HEK293 (cell line): ENCODE results near the gene IFI30.
A peak's percentile ranks its signal among the peaks of the same experiment; 100 is the strongest.

Experiments
- CTCF ChIA-PET: fragments of 350-600 bp; formaldehyde crosslinking; extraction: SDS; loops from one replicate; lab custom pipeline; 2021; ENCODE audit warnings: antibody characterized with exemption; lab: Yijun Ruan, JAX
- POLR2A ChIA-PET: fragments of 300-600 bp; formaldehyde crosslinking; extraction: SDS; loops from one replicate; lab custom pipeline; 2020; ENCODE audit warnings: antibody characterized with exemption, inconsistent platforms; lab: Yijun Ruan, JAX
- H3K27ac ChIP-seq: fragments of 200-500 bp; sonication (Bioruptor generic); 2 replicates; pipeline ENCODE4 v1.5.1; 2014; ENCODE audit warnings: low read depth, low read length, control low read depth, inconsistent platforms; ENCODE audit errors: extremely low read depth
- H3K36me3 ChIP-seq, 2 experiments: fragments of 200-500 bp in 1 of 2; sonication (Bioruptor generic) in 1 of 2; 1 replicate in 1 of 2; 2 replicates in 1 of 2; pipeline ENCODE4 v1.5.1; 2014 to 2017; ENCODE audit warnings: inconsistent platforms in 2 of 2, low read length in 2 of 2; ENCODE audit not compliant: control insufficient read depth in 2 of 2, insufficient read depth in 1 of 2
- H3K4me1 ChIP-seq: fragments of 200-500 bp; sonication (Bioruptor generic); 2 replicates; pipeline ENCODE4 v1.5.1; 2014; ENCODE audit warnings: mild to moderate bottlenecking, low read length, inconsistent platforms; ENCODE audit not compliant: control insufficient read depth, insufficient read depth
- H3K4me3 ChIP-seq: 2 replicates; pipeline ENCODE4 v1.5.1; 2011; ENCODE audit warnings: low read depth, mild to moderate bottlenecking, control low read depth, low read length, moderate library complexity
- H3K9me3 ChIP-seq: fragments of 200-500 bp; sonication (Bioruptor generic); 2 replicates; pipeline ENCODE4 v1.5.1; 2014; ENCODE audit warnings: low read depth, low read length, inconsistent platforms; ENCODE audit not compliant: control insufficient read depth, insufficient read depth
- SALL2 ChIP-seq: fragments of 450-650 bp; formaldehyde crosslinking; IDR thresholded peaks from 2 replicates; pipeline ENCODE4 v1.5.0; 2017; ENCODE audit warnings: missing biosample characterization, mild to moderate bottlenecking, missing genetic modification characterization, borderline replicate concordance
- SP2 ChIP-seq: fragments of 450-650 bp; formaldehyde crosslinking; IDR thresholded peaks from 2 replicates; pipeline ENCODE4 v1.5.1; 2016; ENCODE audit warnings: missing biosample characterization, missing genetic modification characterization
- SP3 ChIP-seq: fragments of 450-650 bp; formaldehyde crosslinking; IDR thresholded peaks from 2 replicates; pipeline ENCODE4 v1.5.1; 2016; ENCODE audit warnings: missing biosample characterization, missing genetic modification characterization
- WT1 ChIP-seq: fragments of 450-650 bp; formaldehyde crosslinking; IDR thresholded peaks from 2 replicates; pipeline ENCODE4 v1.5.1; 2016; ENCODE audit warnings: missing biosample characterization, missing genetic modification characterization
- ZBTB8A ChIP-seq: fragments of 450-650 bp; formaldehyde crosslinking; IDR thresholded peaks from 2 replicates; pipeline ENCODE4 v1.5.1; 2016; ENCODE audit warnings: missing biosample characterization, missing genetic modification characterization
- ZNF335 ChIP-seq: fragments of 450-650 bp; formaldehyde crosslinking; conservative IDR thresholded peaks from 2 replicates; pipeline ENCODE4 v1.5.1; 2016; ENCODE audit warnings: missing biosample characterization, missing genetic modification characterization
- ZNF366 ChIP-seq: fragments of 450-650 bp; formaldehyde crosslinking; conservative IDR thresholded peaks from 2 replicates; pipeline ENCODE4 v1.5.1; 2016; ENCODE audit warnings: missing biosample characterization, missing genetic modification characterization
- ZNF521 ChIP-seq: fragments of 450-650 bp; formaldehyde crosslinking; IDR thresholded peaks from 2 replicates; pipeline ENCODE4 v1.5.1; 2017; ENCODE audit warnings: missing biosample characterization, mild to moderate bottlenecking, missing genetic modification characterization
- ZNF558 ChIP-seq: fragments of 450-650 bp; formaldehyde crosslinking; IDR thresholded peaks from 2 replicates; pipeline ENCODE4 v1.5.1; 2016; ENCODE audit warnings: missing biosample characterization, missing genetic modification characterization
- ZNF585B ChIP-seq: fragments of 450-650 bp; formaldehyde crosslinking; IDR thresholded peaks from 2 replicates; pipeline ENCODE4 v1.5.1; 2016; ENCODE audit warnings: missing biosample characterization, missing genetic modification characterization
- ZNF600 ChIP-seq: fragments of 450-650 bp; formaldehyde crosslinking; IDR thresholded peaks from 2 replicates; pipeline ENCODE4 v1.5.1; 2016; ENCODE audit warnings: missing biosample characterization, missing genetic modification characterization
- ZNF626 ChIP-seq: fragments of 450-650 bp; sonication (Bioruptor Pico); formaldehyde crosslinking; IDR thresholded peaks from 2 replicates; pipeline ENCODE4 v1.5.1; 2018; ENCODE audit warnings: missing biosample characterization, missing genetic modification characterization, inconsistent platforms
- ZNF654 ChIP-seq: fragments of 450-650 bp; formaldehyde crosslinking; IDR thresholded peaks from 2 replicates; pipeline ENCODE4 v1.5.1; 2016; ENCODE audit warnings: low read depth, missing biosample characterization, missing genetic modification characterization
- TF ChIP-seq, protein P1 (sequence below): fragments of 450-650 bp; formaldehyde crosslinking; IDR thresholded peaks from 2 replicates; pipeline ENCODE4 v1.5.1; 2016; ENCODE audit warnings: missing biosample characterization, missing genetic modification characterization
- TF ChIP-seq, protein P2 (sequence below): fragments of 450-650 bp; formaldehyde crosslinking; IDR thresholded peaks from 2 replicates; pipeline ENCODE4 v1.5.1; 2016; ENCODE audit warnings: missing biosample characterization, missing genetic modification characterization
- TF ChIP-seq, protein P3 (sequence below): fragments of 450-650 bp; formaldehyde crosslinking; IDR thresholded peaks from 2 replicates; pipeline ENCODE4 v1.5.1; 2016; ENCODE audit warnings: missing biosample characterization, missing genetic modification characterization
- TF ChIP-seq, protein P4 (sequence below): fragments of 450-650 bp; formaldehyde crosslinking; IDR thresholded peaks from 2 replicates; pipeline ENCODE4 v1.5.1; 2016; ENCODE audit warnings: missing biosample characterization, missing genetic modification characterization

The IFI30 gene

DNA sequence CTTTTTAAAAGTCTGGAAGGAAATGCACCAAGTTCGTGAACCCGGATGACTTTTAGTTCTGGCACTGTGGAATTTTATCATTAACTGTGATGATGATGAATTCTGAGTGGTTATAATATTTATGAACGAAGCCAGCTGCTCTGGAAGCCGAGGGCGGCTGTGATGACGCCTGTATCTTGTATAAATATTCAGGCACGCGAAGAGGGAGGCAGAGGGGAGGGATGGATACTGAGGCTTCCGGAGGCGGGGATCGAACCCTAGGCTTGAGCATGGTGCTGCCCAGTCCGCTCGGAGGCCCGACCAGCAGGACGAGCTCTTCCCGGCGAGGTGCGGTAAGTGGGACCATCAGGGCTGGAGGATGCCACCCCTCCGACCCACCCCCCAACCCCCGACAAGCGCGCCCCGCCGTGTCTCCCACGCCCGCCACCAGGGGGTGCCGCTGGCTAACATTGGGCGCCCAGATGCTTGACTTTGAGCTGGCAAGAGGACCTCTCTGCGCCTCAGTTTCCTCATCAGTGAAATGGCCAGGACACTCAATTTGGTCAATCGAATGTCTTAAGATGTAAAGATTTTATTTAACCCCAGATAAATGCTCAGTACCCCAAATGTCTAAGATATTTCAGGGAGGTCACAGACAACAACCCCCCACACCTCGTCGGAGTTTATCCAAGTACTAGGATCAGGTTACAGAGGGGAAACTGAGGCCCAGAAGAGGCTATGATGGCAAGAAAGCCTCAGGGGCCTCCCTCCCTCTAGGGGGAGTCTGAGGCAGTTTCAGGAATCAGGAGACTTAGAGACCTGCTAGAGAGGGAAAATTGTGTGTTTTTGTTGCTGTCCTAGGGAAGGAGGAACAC lies 34.7 kb downstream of the IFI30 start:
- TF ChIP-seq SP3 (tag by site-specific recombination), result 0 out of 2 replicates have a peak, but pooled peaks have one; percentile 23
- TF ChIP-seq, protein P1, sequence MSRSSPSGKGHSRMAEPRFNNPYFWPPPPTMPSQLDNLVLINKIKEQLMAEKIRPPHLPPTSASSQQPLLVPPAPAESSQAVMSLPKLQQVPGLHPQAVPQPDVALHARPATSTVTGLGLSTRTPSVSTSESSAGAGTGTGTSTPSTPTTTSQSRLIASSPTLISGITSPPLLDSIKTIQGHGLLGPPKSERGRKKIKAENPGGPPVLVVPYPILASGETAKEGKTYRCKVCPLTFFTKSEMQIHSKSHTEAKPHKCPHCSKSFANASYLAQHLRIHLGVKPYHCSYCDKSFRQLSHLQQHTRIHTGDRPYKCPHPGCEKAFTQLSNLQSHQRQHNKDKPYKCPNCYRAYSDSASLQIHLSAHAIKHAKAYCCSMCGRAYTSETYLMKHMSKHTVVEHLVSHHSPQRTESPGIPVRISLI (tag by site-specific recombination), result no peak
- TF ChIP-seq, protein P2, sequence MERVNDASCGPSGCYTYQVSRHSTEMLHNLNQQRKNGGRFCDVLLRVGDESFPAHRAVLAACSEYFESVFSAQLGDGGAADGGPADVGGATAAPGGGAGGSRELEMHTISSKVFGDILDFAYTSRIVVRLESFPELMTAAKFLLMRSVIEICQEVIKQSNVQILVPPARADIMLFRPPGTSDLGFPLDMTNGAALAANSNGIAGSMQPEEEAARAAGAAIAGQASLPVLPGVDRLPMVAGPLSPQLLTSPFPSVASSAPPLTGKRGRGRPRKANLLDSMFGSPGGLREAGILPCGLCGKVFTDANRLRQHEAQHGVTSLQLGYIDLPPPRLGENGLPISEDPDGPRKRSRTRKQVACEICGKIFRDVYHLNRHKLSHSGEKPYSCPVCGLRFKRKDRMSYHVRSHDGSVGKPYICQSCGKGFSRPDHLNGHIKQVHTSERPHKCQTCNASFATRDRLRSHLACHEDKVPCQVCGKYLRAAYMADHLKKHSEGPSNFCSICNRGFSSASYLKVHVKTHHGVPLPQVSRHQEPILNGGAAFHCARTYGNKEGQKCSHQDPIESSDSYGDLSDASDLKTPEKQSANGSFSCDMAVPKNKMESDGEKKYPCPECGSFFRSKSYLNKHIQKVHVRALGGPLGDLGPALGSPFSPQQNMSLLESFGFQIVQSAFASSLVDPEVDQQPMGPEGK (tag by site-specific recombination), result peak; percentile 46; the same call in 1 of the 2 replicates
- no peak for TF ChIP-seq ZNF585B (tag by site-specific recombination)
- peak; percentile 89 for TF ChIP-seq ZNF335 (tag by site-specific recombination)
- TF ChIP-seq SALL2 (tag by site-specific recombination), result no peak
- 0 out of 2 replicates have a peak, but pooled peaks have one; percentile 18 for TF ChIP-seq ZBTB8A (tag by site-specific recombination)
- peak; percentile 58; the same call in 1 of the 2 replicates for TF ChIP-seq ZNF600 (tag by site-specific recombination)
- no peak for TF ChIP-seq ZNF558
- no peak for TF ChIP-seq ZNF521 (tag by site-specific recombination)
- TF ChIP-seq SP2, result peak; percentile 64
- no peak for TF ChIP-seq ZNF626 (tag by site-specific recombination)
- TF ChIP-seq, protein P3, sequence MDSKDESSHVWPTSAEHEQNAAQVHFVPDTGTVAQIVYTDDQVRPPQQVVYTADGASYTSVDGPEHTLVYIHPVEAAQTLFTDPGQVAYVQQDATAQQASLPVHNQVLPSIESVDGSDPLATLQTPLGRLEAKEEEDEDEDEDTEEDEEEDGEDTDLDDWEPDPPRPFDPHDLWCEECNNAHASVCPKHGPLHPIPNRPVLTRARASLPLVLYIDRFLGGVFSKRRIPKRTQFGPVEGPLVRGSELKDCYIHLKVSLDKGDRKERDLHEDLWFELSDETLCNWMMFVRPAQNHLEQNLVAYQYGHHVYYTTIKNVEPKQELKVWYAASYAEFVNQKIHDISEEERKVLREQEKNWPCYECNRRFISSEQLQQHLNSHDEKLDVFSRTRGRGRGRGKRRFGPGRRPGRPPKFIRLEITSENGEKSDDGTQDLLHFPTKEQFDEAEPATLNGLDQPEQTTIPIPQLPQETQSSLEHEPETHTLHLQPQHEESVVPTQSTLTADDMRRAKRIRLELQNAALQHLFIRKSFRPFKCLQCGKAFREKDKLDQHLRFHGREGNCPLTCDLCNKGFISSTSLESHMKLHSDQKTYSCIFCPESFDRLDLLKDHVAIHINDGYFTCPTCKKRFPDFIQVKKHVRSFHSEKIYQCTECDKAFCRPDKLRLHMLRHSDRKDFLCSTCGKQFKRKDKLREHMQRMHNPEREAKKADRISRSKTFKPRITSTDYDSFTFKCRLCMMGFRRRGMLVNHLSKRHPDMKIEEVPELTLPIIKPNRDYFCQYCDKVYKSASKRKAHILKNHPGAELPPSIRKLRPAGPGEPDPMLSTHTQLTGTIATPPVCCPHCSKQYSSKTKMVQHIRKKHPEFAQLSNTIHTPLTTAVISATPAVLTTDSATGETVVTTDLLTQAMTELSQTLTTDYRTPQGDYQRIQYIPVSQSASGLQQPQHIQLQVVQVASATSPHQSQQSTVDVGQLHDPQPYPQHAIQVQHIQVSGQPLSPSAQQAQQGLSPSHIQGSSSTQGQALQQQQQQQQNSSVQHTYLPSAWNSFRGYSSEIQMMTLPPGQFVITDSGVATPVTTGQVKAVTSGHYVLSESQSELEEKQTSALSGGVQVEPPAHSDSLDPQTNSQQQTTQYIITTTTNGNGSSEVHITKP (tag by site-specific recombination), result 0 out of 2 replicates have a peak, but pooled peaks have one; percentile 19
- TF ChIP-seq, protein P4, sequence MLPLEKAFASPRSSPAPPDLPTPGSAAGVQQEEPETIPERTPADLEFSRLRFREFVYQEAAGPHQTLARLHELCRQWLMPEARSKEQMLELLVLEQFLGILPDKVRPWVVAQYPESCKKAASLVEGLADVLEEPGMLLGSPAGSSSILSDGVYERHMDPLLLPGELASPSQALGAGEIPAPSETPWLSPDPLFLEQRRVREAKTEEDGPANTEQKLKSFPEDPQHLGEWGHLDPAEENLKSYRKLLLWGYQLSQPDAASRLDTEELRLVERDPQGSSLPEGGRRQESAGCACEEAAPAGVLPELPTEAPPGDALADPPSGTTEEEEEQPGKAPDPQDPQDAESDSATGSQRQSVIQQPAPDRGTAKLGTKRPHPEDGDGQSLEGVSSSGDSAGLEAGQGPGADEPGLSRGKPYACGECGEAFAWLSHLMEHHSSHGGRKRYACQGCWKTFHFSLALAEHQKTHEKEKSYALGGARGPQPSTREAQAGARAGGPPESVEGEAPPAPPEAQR (tag by site-specific recombination), result no peak
- TF ChIP-seq ZNF654 (tag by site-specific recombination), result peak; percentile 38
- TF ChIP-seq WT1 (tag by site-specific recombination), result 0 out of 2 replicates have a peak, but pooled peaks have one; percentile 18
- TF ChIP-seq ZNF366 (tag by site-specific recombination), result no peak
- Histone ChIP-seq H3K4me1 (peaks cover 8% of the 10 kb centered on the region), H3K36me3 (no peaks in the 10 kb centered on the region), H3K9me3 (no peaks in the 10 kb centered on the region), H3K4me3 (no peak overlapping the region), H3K27ac (no peak overlapping the region)
- ChIA-PET CTCF (interaction anchor here (0.5 to 8.5 kb wide), 17 partner anchors 8 to 213 kb away, joined by 3 to 121 read pairs (median 4); partner anchors contain the start of genes ARRDC2 and JUND), POLR2A (interaction anchor here (0.6 kb wide), 1 partner anchor 16 kb away, joined by 3 read pairs; no protein-coding TSS in a partner anchor)
